ENCODE data around the gene JAKMIP1. TPM values are rescaled to one million over a fixed set of nuclear protein-coding genes. Genes with fewer than 3 reads are reported as not detected.

Gene JAKMIP1
- total and polyA plus RNA-seq, 4 donors, result 0.08 to 0.46 (median 0.22) TPM

- no peak overlapping the region for H3K9ac ChIP-seq (ENCODE audit: insufficient read depth in 1 of 2, low read length in 2 of 2)
- H3K36me3 ChIP-seq (ENCODE audit: control insufficient read depth in 4 of 4, insufficient read depth in 4 of 4, low read length in 4 of 4), result no peaks in the 10 kb centered on the region
- ATAC-seq (ENCODE audit: insufficient read depth, low FRiP score) (no peak), DNase-seq (no peak)
- no peak for TF ChIP-seq CTCF (IDR thresholded peaks at IDR 0.05; ENCODE audit: control extremely low read depth, extremely low read depth)
- peaks cover 0 to 4% (median 4%) of the 10 kb centered on the region in 3 donors for H3K27me3 ChIP-seq (ENCODE audit: control insufficient read depth in 3 of 3, insufficient read depth in 3 of 3, low read length in 2 of 3)
- no peak overlapping the region for H3K27ac ChIP-seq (ENCODE audit: low read depth in 1 of 2, low read length in 1 of 2)
- 36 to 37% methylated on average over 5 of the region's 5 CpGs for WGBS, 2 donors
- H3K9me3 ChIP-seq (ENCODE audit: control insufficient read depth in 4 of 4, insufficient read depth in 3 of 4, low read length in 3 of 4), result peaks cover 0 to 4% (median 0%) of the 10 kb centered on the region in 4 donors
- H3K4me3 ChIP-seq, result no peak overlapping the region
- peaks cover 0 to 5% (median 0%) of the 10 kb centered on the region in 5 donors for H3K4me1 ChIP-seq (ENCODE audit: control insufficient read depth in 5 of 5, insufficient read depth in 5 of 5, low read length in 5 of 5)
These were observed 168.5 kb downstream of the JAKMIP1 start for GRCh38 chr4:6031846-6032245.

GRCh38 chr4:6030679-6031078 is 169.7 kb downstream of the JAKMIP1 start:
- Histone ChIP-seq H3K4me1 (ENCODE audit: control insufficient read depth in 5 of 5, insufficient read depth in 5 of 5, low read length in 5 of 5) (peaks cover 0 to 5% (median 0%) of the 10 kb centered on the region in 5 donors), H3K27me3 (ENCODE audit: control insufficient read depth in 3 of 3, insufficient read depth in 3 of 3, low read length in 2 of 3) (peaks cover 0 to 4% (median 4%) of the 10 kb centered on the region in 3 donors), H3K4me3 (no peak overlapping the region), H3K9ac (ENCODE audit: insufficient read depth in 1 of 2, low read length in 2 of 2) (no peak overlapping the region), H3K9me3 (ENCODE audit: control insufficient read depth in 4 of 4, insufficient read depth in 3 of 4, low read length in 3 of 4) (peaks cover 0 to 4% (median 0%) of the 10 kb centered on the region in 4 donors), H3K27ac (ENCODE audit: low read depth in 1 of 2, low read length in 1 of 2) (no peak overlapping the region), H3K36me3 (ENCODE audit: control insufficient read depth in 4 of 4, insufficient read depth in 4 of 4, low read length in 4 of 4) (no peaks in the 10 kb centered on the region)
- WGBS, 2 donors, result 81 to 93% methylated on average over 7 of the region's 7 CpGs
- DNase-seq (no peak), ATAC-seq (ENCODE audit: insufficient read depth, low FRiP score) (no peak)
- no peak for TF ChIP-seq CTCF (IDR thresholded peaks at IDR 0.05; ENCODE audit: control extremely low read depth, extremely low read depth)

GRCh38 chr4:6029254-6029653 is 171.1 kb downstream of the JAKMIP1 start:
- DNase-seq (no peak), ATAC-seq (ENCODE audit: insufficient read depth, low FRiP score) (no peak)
- no peak for TF ChIP-seq CTCF (IDR thresholded peaks at IDR 0.05; ENCODE audit: control extremely low read depth, extremely low read depth)
- Histone ChIP-seq H3K36me3 (ENCODE audit: control insufficient read depth in 4 of 4, insufficient read depth in 4 of 4, low read length in 4 of 4) (no peaks in the 10 kb centered on the region), H3K9ac (ENCODE audit: insufficient read depth in 1 of 2, low read length in 2 of 2) (no peak overlapping the region), H3K4me1 (ENCODE audit: control insufficient read depth in 5 of 5, insufficient read depth in 5 of 5, low read length in 5 of 5) (peaks cover 0 to 5% (median 0%) of the 10 kb centered on the region in 5 donors), H3K4me3 (no peak overlapping the region), H3K9me3 (ENCODE audit: control insufficient read depth in 4 of 4, insufficient read depth in 3 of 4, low read length in 3 of 4) (peaks cover 0 to 4% (median 0%) of the 10 kb centered on the region in 4 donors), H3K27ac (ENCODE audit: low read depth in 1 of 2, low read length in 1 of 2) (no peak overlapping the region), H3K27me3 (ENCODE audit: control insufficient read depth in 3 of 3, insufficient read depth in 3 of 3, low read length in 2 of 3) (peaks cover 0 to 4% (median 4%) of the 10 kb centered on the region in 3 donors)
- 65 to 76% methylated on average over 6 of the region's 6 CpGs for whole genome bisulfite sequencing, 2 donors

GRCh38 chr4:6028168-6028567 is 172.2 kb downstream of the JAKMIP1 start:
- H3K4me3 ChIP-seq, result no peak overlapping the region
- no peak for ATAC-seq (ENCODE audit: insufficient read depth, low FRiP score)
- H3K36me3 ChIP-seq (ENCODE audit: control insufficient read depth in 4 of 4, insufficient read depth in 4 of 4, low read length in 4 of 4), result no peaks in the 10 kb centered on the region

More at GRCh38 chr4:6028168-6028567, 172.2 kb downstream of the JAKMIP1 start:
- peaks cover 0 to 4% (median 0%) of the 10 kb centered on the region in 4 donors for H3K9me3 ChIP-seq (ENCODE audit: control insufficient read depth in 4 of 4, insufficient read depth in 3 of 4, low read length in 3 of 4)
- H3K27me3 ChIP-seq (ENCODE audit: control insufficient read depth in 3 of 3, insufficient read depth in 3 of 3, low read length in 2 of 3), result peaks cover 0 to 4% (median 4%) of the 10 kb centered on the region in 3 donors
- H3K4me1 ChIP-seq (ENCODE audit: control insufficient read depth in 5 of 5, insufficient read depth in 5 of 5, low read length in 5 of 5), result peaks cover 0 to 5% (median 0%) of the 10 kb centered on the region in 5 donors
- H3K9ac ChIP-seq (ENCODE audit: insufficient read depth in 1 of 2, low read length in 2 of 2), result no peak overlapping the region
- TF ChIP-seq CTCF (IDR thresholded peaks at IDR 0.05; ENCODE audit: control extremely low read depth, extremely low read depth), result no peak
- no peak for DNase-seq
- 75 to 77% methylated on average over 10 of the region's 10 CpGs for WGBS, 2 donors
- H3K27ac ChIP-seq (ENCODE audit: low read depth in 1 of 2, low read length in 1 of 2), result no peak overlapping the region
